H9 (cell line): ENCODE data around the gene GBA2. TPM values are rescaled to one million over a fixed set of nuclear protein-coding genes. Genes with fewer than 3 reads are reported as not detected.

Source experiments
- DNase-seq: peaks from one replicate; pipeline ENCODE4 v3.0.0-alpha.2; 2017
- H2AFZ ChIP-seq: one replicate; pipeline ENCODE4 v1.6.1; 2013; ENCODE audit warnings: mild to moderate bottlenecking, low read length, control low read depth, moderate library complexity
- H2AK5ac ChIP-seq: 2 replicates; pipeline ENCODE4 v1.6.1; 2013; ENCODE audit warnings: low read length, control low read depth, mixed read lengths; ENCODE audit not compliant: insufficient read length
- H2BK120ac ChIP-seq: one replicate; pipeline ENCODE4 v1.6.1; 2013; ENCODE audit warnings: low read depth, mild to moderate bottlenecking, low read length, control low read depth, inconsistent platforms; ENCODE audit not compliant: poor library complexity, severe bottlenecking
- H2BK12ac ChIP-seq: 2 replicates; pipeline ENCODE4 v1.6.1; 2013; ENCODE audit warnings: low read length, control low read depth, mixed read lengths, low read depth; ENCODE audit not compliant: insufficient read length
- H2BK15ac ChIP-seq: 2 replicates; pipeline ENCODE4 v1.6.1; 2013; ENCODE audit warnings: low read depth, low read length, control low read depth
- H2BK20ac ChIP-seq: one replicate; pipeline ENCODE4 v1.6.1; 2013; ENCODE audit warnings: low read depth, mild to moderate bottlenecking, low read length, control low read depth, inconsistent platforms; ENCODE audit not compliant: poor library complexity, severe bottlenecking
- H2BK5ac ChIP-seq: 2 replicates; pipeline ENCODE4 v1.6.1; 2013; ENCODE audit warnings: low read length, control low read depth, mixed read lengths; ENCODE audit not compliant: insufficient read length
- H3K14ac ChIP-seq: 2 replicates; pipeline ENCODE4 v1.6.1; 2013; ENCODE audit warnings: low read length, control low read depth; ENCODE audit not compliant: insufficient read depth
- H3K18ac ChIP-seq: 2 replicates; pipeline ENCODE4 v1.6.1; 2013; ENCODE audit warnings: low read depth, mild to moderate bottlenecking, mixed read lengths, low read length, control low read depth; ENCODE audit not compliant: insufficient read length
- H3K23ac ChIP-seq: 2 replicates; pipeline ENCODE4 v1.6.1; 2013; ENCODE audit warnings: low read length, control low read depth, mixed read lengths, low read depth; ENCODE audit not compliant: insufficient read length
- H3K23me2 ChIP-seq: 2 replicates; pipeline ENCODE4 v1.6.1; 2013; ENCODE audit warnings: low read depth, mild to moderate bottlenecking, mixed read lengths, low read length, control low read depth; ENCODE audit not compliant: insufficient read length, poor library complexity, severe bottlenecking
- H3K27ac ChIP-seq: 2 replicates; pipeline ENCODE4 v1.5.1; 2013; ENCODE audit warnings: low read length, control low read depth, mixed read lengths, low read depth; ENCODE audit not compliant: insufficient read length
- H3K27me3 ChIP-seq: 2 replicates; pipeline ENCODE4 v1.6.1; 2013; ENCODE audit warnings: low read length, control low read depth, inconsistent platforms; ENCODE audit not compliant: insufficient read depth
- H3K4ac ChIP-seq: 2 replicates; pipeline ENCODE4 v1.6.1; 2013; ENCODE audit warnings: low read depth, mild to moderate bottlenecking, control low read depth, inconsistent platforms, low read length, moderate library complexity
- H3K4me1 ChIP-seq: 2 replicates; pipeline ENCODE4 v1.6.1; 2013; ENCODE audit warnings: low read length, control low read depth, inconsistent platforms; ENCODE audit not compliant: insufficient read depth
- H3K4me2 ChIP-seq: 2 replicates; pipeline ENCODE4 v1.6.1; 2013; ENCODE audit warnings: low read length, control low read depth, mixed read lengths; ENCODE audit not compliant: insufficient read length, insufficient read depth
- H3K56ac ChIP-seq: 2 replicates; pipeline ENCODE4 v1.6.1; 2013; ENCODE audit warnings: low read depth, mild to moderate bottlenecking, mixed read lengths, low read length, control low read depth; ENCODE audit not compliant: insufficient read length
- H3K79me1 ChIP-seq: 2 replicates; pipeline ENCODE4 v1.6.1; 2013; ENCODE audit warnings: low read depth, mild to moderate bottlenecking, moderate library complexity, low read length, control low read depth, inconsistent platforms; ENCODE audit not compliant: insufficient read depth, poor library complexity, severe bottlenecking
- H3K79me2 ChIP-seq: 2 replicates; pipeline ENCODE4 v1.6.1; 2013; ENCODE audit warnings: low read length, control low read depth, inconsistent platforms; ENCODE audit not compliant: insufficient read depth
- H3K9ac ChIP-seq: 2 replicates; pipeline ENCODE4 v1.6.1; 2013; ENCODE audit warnings: low read length, control low read depth, mixed read lengths; ENCODE audit not compliant: insufficient read length; ENCODE audit errors: extremely low read depth
- H3K9me3 ChIP-seq: one replicate; pipeline ENCODE4 v1.6.1; 2013; ENCODE audit warnings: low read depth, low read length, inconsistent platforms; ENCODE audit not compliant: control insufficient read depth
- H3T11ph ChIP-seq: one replicate; pipeline ENCODE4 v1.6.1; 2013; ENCODE audit warnings: mild to moderate bottlenecking, low read length, control low read depth, inconsistent platforms
- H4K20me1 ChIP-seq: one replicate; pipeline ENCODE4 v1.6.1; 2013; ENCODE audit not compliant: control insufficient read depth, insufficient read length, insufficient read depth
- H4K5ac ChIP-seq: 2 replicates; pipeline ENCODE4 v1.6.1; 2013; ENCODE audit warnings: low read depth, mild to moderate bottlenecking, mixed read lengths, low read length, control low read depth; ENCODE audit not compliant: insufficient read length
- H4K8ac ChIP-seq: replicated peaks from 2 replicates; pipeline ENCODE4 v1.6.1; 2013; ENCODE audit warnings: low read length, control low read depth, mixed read lengths, low read depth; ENCODE audit not compliant: insufficient read length
- H4K91ac ChIP-seq: 2 replicates; pipeline ENCODE4 v1.6.1; 2013; ENCODE audit warnings: low read depth, mild to moderate bottlenecking, moderate library complexity, mixed read lengths, low read length, control low read depth; ENCODE audit not compliant: insufficient read length
- H3K27ac Mint-ChIP-seq, 3 experiments: 2 replicates in 2 of 3; 3 replicates in 1 of 3; pipeline ENCODE4 v1.8.0; 2020 to 2021; ENCODE audit warnings: mixed read lengths in 3 of 3, mild to moderate bottlenecking in 1 of 3, moderate library complexity in 1 of 3
- H3K27me3 Mint-ChIP-seq: 2 replicates; pipeline ENCODE4 v1.8.0; 2021; ENCODE audit warnings: low read depth, mild to moderate bottlenecking, moderate library complexity, mixed read lengths
- H3K36me3 Mint-ChIP-seq, 3 experiments: 2 replicates in 2 of 3; 3 replicates in 1 of 3; pipeline ENCODE4 v1.8.0; 2020 to 2021; ENCODE audit warnings: low read depth in 3 of 3, mixed read lengths in 3 of 3; ENCODE audit not compliant: insufficient read depth in 1 of 3
- H3K4me1 Mint-ChIP-seq, 2 experiments: 2 replicates each; pipeline ENCODE4 v1.8.0; 2020; ENCODE audit warnings: mixed read lengths in 2 of 2
- H3K4me3 Mint-ChIP-seq, 2 experiments: 2 replicates in 1 of 2; 3 replicates in 1 of 2; pipeline ENCODE4 v1.8.0; 2020 to 2021; ENCODE audit warnings: mild to moderate bottlenecking in 2 of 2, mixed read lengths in 2 of 2, moderate library complexity in 1 of 2
- H3K9me3 Mint-ChIP-seq, 2 experiments: 2 replicates in 1 of 2; 3 replicates in 1 of 2; pipeline ENCODE4 v1.8.0; 2020; ENCODE audit warnings: mild to moderate bottlenecking in 2 of 2, mixed read lengths in 2 of 2, moderate library complexity in 1 of 2
- WGBS: extraction: QIAGEN DNeasy Blood & Tissue Kit; methylation state at CpG from one replicate; pipeline ENCODE4 v1.1.7; 2013; ENCODE audit warnings: missing lambda C conversion rate, low lambda C conversion rate, mixed read lengths; ENCODE audit not compliant: insufficient read length; ENCODE audit errors: extremely low coverage; 5-methylcytosine and 5-hydroxymethylcytosine counted together
- total RNA-seq: library from RNA; stranded (reverse); gene quantifications from 2 replicates; pipeline ENCODE4 v1.2.1, GENCODE V29; 2021
- TF ChIP-seq, protein P1 (sequence below): fragments of 200-600 bp; sonication (generic); conservative IDR thresholded peaks from 3 replicates; pipeline ENCODE4 v1.8.0; 2021; ENCODE audit warnings: antibody characterized with exemption, mild to moderate bottlenecking

GBA2 gene
- total RNA-seq, 1 experiment from 2014 or later = 103 TPM

DNA sequence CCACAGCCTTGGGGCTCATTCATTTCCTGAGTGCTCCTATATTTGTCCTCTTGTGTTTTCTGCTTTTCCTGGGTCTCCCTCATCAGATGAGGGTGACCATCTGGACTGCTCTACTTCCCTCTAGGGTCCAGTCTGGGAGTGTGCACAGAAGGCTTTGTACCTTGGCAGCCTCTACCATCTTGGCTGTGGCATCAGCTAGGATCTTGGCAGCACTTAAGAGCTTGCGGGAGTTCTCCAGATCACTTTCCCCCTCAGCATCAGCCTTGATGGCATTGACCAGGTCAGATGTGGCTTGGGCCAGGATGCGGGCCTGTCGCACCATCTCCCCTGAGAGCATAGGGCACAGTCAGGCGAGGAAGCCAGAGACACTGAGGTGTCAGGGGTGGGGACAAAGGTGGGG is 32.8 kb downstream of the GBA2 start:
- Histone ChIP-seq H3K9ac (no peak overlapping the region), H3K23ac (no peak overlapping the region), H2AFZ (no peak overlapping the region), H3K79me2 (no peaks in the 10 kb centered on the region), H2AK5ac (no peak overlapping the region), H4K20me1 (no peaks in the 10 kb centered on the region), H2BK15ac (no peak overlapping the region), H3K4me1 (no peaks in the 10 kb centered on the region), H4K5ac (no peak overlapping the region), H3K56ac (no peak overlapping the region), H3K79me1 (no peaks in the 10 kb centered on the region), H4K91ac (no peak overlapping the region), H3K18ac (no peak overlapping the region), H2BK12ac (no peak overlapping the region), H2BK120ac (no peak overlapping the region), H3T11ph (no peak overlapping the region), H3K27ac (no peak overlapping the region), H2BK20ac (no peak overlapping the region), H3K9me3 (no peaks in the 10 kb centered on the region), H3K4ac (no peak overlapping the region), H3K23me2 (no peaks in the 10 kb centered on the region), H4K8ac (no peak overlapping the region), H3K14ac (no peak overlapping the region), H3K27me3 (no peaks in the 10 kb centered on the region), H3K4me2 (no peak overlapping the region), H2BK5ac (no peak overlapping the region)
- Mint-ChIP-seq H3K27me3 (no peaks in the 10 kb centered on the region; the same call in 1 of the 2 replicates), H3K4me1 (peaks cover 0 to 9% of the 10 kb centered on the region in 2 experiments; a peak in 2 of 4 replicates), H3K27ac (peak overlapping the region in 1 of 3 experiments; percentile 88; a peak in 3 of 7 replicates), H3K4me3 (no peak overlapping the region), H3K36me3 (peaks cover 48 to 97% (median 90%) of the 10 kb centered on the region in 3 experiments), H3K9me3 (no peaks in the 10 kb centered on the region)
- no CpG with 5 or more reads among the region's 4 CpGs for WGBS
- TF ChIP-seq, protein P1, sequence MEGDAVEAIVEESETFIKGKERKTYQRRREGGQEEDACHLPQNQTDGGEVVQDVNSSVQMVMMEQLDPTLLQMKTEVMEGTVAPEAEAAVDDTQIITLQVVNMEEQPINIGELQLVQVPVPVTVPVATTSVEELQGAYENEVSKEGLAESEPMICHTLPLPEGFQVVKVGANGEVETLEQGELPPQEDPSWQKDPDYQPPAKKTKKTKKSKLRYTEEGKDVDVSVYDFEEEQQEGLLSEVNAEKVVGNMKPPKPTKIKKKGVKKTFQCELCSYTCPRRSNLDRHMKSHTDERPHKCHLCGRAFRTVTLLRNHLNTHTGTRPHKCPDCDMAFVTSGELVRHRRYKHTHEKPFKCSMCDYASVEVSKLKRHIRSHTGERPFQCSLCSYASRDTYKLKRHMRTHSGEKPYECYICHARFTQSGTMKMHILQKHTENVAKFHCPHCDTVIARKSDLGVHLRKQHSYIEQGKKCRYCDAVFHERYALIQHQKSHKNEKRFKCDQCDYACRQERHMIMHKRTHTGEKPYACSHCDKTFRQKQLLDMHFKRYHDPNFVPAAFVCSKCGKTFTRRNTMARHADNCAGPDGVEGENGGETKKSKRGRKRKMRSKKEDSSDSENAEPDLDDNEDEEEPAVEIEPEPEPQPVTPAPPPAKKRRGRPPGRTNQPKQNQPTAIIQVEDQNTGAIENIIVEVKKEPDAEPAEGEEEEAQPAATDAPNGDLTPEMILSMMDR = no peak
- DNase-seq = no peak
